Ramos (cell line): Measurements from ENCODE around the gene CYBA.

Source experiments
- in situ Hi-C: fragments of 300-500 bp; cut with MboI; formaldehyde crosslinking; loops from one replicate; pipeline ENCODE4 v1.14.3; 2022; ENCODE audit warnings: low sequenced_read_pairs; ENCODE audit not compliant: unreplicated experiment

Gene CYBA

DNA sequence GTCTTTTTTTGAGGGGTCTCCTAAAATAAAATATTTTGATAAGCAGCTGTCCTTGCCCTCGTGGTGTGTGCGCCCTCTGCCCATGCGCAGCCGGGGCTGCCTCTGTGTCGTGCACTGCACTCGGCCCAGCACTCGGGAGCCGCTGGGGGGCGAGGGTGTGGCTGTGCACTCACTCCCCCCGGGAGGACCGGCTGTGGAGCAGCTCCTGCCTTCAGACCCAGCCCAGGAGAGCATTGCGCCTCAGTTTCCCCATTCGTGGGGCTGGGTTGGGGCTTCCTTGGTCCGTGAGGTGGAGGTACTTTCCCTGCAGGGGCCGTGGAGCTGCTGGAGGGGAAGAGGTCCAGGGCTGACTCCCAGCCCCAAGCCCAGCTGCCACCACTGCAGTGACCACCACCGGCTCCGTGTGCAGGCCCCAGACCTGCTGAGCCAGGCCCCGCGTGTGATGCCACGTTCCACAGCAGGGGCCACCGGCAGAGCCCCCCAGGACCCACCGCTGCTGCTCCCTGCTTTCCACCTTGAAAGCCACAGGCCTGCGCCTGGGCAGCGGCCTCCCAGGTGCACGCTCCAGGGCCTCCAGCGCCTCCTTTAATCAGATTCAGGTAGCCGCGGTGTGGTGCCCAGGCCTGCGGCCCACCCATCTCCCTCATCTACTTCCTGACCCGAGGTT is 18.8 kb downstream of the CYBA start:
- in situ Hi-C loops: no loop called here

DNA sequence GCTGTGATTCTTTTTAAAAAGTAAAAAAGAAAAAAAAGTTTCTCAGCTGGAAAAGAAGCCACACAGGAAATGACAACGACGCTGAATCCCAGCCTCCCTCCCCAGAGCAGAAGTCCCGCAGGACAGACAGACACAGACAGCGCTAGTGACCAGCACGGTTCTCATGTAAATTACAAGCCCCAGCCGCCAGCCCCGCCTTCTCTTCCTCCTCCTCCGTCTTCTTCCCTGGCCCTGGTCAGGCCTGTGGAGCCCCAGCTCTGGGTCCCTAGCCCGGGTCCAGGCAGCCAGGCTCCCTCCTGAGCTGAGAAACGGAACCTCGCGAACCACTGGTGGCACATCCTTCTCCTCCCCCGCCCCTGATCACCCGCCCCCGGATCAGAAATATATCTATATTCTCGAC is 19.5 kb downstream of the CYBA start:
- in situ Hi-C loops: no loop called here

DNA sequence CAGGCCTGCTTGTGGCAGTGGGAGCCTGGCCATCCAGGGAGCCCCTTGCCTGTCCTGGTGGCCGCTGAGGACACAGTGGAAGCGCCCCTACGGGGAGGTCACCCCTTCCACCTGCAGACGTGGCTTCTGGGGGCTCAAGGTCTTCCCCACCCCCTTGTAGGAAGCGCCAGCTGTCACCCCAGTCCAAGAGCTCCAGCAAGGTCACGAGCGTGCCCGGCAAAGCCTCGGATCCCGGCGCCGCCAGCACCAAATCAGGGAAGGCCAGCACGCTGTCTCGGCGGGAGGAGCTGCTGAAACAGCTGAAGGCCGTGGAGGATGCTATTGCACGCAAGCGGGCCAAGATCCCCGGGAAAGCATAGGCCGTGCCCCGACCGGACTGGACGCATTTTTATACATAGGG is 19.9 kb downstream of the CYBA start:
- in situ Hi-C loops: no loop called here

DNA sequence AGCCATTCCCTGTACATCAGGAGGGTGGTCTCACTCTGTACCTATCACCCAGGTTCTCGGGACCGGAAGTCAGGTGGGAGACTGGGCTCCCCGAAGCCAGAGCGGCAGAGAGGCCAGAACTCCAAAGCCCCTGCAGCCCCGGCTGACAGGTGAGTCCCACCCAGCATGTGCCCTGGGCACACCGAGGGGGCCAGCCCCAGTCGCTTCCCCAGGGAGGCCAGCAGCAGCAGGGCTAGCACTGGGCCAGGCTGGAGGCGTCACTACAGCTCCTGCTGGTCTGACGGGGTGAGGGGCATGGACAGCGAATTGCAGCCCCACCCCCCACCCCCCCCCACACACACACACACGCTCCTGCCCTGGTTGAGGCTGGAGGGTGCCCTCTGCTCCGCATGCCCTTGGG is 20.4 kb downstream of the CYBA start:
- in situ Hi-C loops: no loop called here

DNA sequence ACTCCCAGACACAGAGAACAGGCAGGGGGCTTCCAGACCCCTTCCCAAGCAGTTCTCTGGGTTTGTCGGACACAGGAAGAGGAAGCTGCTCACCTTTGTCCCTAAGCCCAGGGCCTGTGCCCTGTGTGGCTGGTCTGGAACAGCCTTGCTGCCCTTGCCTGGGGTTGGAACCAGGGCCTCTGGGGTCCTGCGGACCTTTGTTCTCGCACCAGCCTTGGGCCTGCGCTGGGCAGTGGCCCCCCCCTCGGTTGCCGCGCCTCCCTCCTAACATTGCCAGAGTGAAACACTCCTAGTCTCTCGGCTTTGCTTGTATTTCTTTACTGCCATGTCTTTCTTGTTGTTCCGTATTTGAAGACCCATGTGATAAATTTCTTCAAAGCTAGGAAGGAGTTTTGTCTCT is 21.0 kb downstream of the CYBA start:
- in situ Hi-C loops: no loop called here

DNA sequence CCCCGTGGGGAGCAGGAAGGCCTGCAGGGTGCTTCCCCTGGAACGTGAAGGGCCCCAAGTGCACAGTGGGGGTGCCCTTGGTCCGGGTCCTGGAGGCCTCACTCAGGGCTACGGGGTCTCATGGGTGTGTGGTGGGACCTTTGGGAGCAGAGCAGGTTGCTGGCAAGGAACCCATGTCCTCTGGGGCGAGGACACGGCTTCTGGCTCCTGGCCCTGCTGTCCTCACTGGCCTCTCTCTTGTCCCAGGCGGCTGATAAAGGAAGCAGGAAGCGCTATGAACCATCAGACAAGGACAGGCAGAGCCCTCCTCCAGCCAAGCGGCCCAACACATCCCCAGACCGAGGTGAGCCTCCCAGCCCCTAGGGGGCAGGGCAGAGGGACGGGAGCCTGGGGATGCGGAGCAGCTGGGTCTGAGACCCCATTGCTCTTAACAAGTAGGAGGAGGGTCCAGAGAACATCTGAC is 22.3 kb downstream of the CYBA start:
- in situ Hi-C loops: no loop called here

DNA sequence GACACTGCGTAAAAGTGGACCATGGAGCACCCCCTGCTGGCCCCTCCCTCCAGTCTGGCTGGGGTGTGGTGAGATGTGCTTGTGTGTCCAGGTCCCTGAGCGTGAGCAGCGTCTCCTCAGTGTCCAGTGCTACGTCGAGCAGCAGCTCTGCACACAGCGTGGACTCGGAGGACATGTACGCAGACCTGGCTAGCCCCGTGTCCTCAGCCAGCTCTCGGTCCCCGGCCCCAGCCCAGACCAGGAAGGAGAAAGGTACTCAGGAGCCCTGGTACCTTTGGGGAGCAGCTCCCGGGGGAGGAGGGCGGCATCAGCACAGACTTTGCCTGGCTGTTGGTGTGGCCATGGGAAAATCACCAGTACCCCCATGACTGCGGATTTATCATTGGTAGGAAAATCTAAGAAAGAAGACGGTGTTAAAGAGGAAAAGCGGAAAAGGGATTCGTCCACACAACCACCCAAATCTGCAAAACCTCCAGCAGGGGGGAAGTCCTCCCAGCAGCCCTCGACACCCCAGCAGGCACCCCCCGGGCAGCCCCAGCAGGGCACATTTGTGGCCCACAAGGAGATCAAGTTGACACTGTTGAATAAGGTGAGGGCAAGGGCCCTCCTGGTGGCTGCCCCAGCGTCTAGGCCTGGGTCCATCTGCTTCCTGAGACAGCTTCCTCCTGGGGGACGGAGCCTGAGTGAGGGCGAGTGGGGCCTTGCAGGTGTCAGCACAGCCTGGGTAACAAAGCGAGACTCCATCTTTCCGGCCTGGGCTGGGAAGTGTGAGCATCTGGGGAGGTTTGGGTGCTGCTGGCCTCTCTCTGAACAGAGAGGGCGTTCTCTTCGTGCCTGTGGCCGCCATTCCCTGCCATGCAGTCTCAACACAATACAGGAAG is 23.1 kb downstream of the CYBA start:
- in situ Hi-C loops: no loop called here

DNA sequence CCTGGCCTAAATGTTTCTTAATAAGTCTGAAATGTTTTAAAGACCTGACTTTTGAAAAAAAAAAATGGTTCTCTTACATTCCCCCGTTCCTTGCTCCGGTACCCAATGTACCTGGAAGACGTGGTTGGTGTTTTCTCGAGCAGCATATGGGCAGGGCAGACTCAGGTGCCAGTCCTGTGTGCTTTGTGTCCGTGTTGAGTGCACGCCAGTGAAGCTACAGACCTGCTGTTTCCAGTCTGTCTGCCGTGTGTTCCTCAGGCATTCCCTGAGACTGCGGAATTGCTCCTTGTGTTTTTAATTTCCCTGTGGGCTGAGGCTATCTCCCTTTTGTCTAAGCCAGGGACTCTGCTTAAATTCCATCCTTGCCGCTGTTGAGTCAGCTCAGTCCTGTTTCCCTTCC is 24.2 kb downstream of the CYBA start:
- in situ Hi-C loops: no loop called here

DNA sequence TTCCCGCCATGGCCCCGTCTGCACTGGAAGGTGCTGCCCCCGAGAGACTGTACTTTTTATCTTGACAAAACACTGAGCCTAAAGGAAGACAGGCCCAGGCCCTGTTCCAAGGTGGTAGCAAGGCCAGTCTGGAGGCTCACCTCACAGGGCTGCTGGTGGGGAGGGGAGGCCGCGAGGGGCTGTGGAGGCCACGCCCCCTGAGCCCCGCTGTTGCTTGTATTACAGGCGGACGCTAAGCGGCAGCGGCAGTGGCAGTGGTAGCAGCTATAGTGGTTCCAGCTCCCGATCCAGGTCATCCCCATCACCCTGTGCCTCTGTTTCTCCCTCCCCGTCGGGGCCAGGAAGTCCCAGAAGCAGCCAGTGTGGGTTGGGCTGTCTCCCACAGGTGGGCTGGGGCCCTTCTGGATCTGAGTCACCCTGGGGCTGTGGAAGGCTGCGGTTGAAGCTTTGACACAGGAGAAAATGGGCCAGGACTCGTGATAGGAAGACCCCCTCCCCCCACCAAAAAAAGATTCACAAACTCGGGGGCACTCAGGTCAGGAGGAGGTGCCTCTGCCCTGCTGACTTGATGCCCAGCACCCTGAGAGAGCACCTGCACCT is 25.8 kb downstream of the CYBA start:
- in situ Hi-C loops: no loop called here

DNA sequence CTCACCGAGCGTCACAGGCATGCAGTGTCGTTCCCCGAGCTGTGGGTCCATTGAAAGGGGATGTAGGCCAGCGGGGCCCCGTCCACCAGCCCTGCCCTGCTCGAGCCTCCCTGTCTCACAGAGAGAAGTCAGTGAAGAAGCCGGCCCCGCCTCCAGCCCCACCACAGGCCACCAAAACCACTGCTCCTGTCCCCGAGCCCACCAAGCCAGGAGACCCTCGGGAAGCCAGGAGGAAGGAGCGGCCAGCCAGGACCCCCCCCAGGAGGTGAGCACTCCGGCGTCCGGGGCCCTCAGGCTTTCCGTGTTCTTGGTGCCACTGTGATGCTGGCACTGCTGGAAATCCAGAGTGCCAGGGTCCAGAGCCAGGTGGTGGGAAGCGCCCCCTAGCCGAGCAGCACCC is 26.4 kb downstream of the CYBA start:
- in situ Hi-C loops: no loop called here

DNA sequence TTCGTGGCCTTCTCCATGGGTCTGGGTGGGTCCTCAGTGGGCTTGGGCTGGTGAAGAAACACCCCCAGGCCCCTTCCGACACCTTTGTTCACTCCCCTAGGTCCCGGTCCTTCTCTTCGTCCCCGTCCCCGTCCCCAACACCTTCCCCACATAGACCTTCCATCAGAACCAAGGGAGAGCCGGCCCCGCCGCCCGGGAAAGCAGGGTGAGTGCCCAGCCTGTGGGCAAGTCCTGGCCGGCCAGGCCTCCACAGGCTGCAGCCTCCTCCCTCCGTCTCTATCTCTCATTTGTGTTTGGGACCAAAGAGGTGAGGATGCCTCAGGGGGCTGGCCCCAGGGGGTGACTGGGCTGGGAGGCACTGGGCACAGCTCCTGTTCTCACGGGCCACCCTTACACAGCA is 27.0 kb downstream of the CYBA start:
- in situ Hi-C loops: no loop called here

DNA sequence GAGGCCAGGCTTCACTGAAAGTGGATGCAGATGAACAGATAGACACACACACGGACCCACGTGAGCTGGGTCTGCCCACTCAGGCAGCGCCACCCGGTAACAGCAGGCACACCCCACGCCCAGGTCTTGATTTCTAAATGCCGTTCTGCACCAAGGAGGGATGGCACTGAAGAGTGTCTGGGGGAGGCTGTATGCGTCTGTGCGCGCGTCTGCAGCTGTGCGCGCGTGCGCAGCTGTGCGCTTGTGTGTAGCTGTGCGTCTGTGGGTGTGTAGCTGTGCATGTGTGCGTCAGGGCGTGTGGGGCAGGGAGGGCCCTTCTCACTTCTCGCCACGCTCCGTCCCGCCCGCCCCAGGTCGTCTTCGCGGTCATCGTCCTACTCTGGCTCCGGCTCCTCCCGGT is 28.0 kb downstream of the CYBA start:
- in situ Hi-C loops: no loop called here

DNA sequence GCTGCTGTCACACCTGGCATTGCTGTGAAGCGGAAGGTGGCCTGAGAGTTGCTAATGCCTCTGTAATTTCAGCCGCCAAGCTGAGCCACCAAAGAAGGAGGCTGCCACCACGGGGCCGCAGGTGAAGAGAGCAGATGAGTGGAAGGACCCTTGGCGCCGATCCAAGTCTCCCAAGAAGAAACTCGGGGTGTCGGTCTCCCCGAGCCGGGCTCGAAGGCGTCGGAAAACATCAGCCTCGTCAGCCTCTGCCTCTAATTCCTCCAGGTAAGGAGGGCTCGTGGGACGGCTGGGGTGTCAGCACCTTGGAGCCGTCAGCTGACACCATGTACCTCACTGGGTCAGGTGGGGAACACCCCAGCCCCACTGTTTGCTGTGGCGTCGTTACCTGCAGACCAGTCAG is 28.7 kb downstream of the CYBA start:
- in situ Hi-C loops: no loop called here

DNA sequence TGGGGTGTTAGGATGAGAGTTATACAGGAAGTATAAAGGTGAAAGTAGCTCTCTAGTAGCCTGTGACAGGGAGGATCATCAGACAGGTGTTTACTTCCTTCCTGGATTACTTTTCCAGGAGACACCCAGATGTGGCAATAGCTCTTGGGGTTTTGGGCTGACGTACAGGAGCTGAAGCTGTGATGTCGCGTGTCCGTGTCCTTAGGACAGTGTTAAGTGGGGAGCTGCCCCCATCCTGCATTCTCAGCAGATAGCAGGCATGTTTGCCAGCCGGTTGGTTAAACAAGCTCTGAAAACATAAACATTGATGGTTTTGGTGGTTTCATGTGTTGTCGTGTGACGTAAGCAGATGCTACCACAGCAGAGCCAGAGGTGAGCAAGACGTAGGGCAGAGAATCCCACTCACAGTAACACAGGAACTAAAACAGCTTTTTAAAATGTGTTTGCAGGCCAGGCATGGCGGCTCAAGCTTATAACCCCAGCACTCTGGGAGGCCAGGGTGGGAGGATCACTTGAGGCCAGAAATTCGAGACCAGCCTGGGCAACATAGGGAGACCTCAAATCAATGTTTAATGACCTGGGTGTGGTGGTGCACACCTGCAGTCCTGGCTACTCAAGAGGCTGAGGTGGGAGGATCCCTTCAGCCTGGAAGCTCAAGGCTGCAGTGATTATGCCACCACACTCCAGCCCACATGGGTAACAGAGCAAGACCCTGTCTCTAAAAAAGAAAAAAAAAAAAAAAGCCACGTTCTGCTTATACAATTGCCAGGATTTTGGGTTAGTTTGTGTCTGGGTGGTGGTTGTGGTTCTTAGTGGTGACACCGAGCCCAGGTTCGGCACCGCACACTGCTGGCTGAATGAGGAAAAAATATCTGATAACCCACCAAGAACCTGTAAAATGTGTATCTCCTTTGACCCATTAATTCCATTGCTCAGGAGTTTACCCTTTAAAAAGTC is 30.7 kb downstream of the CYBA start:
- in situ Hi-C loops: no loop called here

DNA sequence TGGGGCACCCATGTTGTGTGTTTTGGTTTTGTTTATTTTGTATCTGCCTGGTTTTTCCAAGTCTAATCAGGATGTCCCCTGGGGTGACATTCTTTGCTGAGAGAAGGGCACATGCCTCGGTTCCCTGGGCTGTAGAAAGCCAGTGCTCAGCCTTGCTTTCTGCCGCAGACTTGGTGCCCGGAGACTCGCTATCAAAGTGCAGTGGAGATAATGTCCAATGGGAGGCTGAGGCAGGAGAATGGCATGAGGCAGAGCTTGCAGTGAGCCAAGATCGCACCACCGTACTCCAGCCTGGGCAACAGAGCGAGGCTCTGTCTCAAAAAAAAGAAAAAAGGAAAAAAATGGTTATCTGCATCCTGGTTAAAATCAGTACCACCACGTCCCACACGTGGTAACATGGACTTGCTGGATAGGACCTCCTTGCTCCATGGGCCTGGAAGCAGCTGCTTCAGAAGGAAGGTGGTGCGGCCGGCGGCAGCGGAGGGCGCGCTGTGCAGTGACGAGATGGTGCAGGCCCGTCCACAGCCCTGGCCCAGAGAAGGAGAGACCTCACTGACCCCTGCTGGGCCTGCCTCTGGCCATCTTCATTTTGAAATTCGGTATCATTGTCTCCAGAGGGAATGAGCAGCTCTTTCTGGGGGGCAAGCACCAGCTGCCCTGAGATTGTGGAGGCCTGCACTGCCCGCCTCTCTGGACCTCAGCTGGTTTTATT is 31.7 kb downstream of the CYBA start:
- in situ Hi-C loops: no loop called here

DNA sequence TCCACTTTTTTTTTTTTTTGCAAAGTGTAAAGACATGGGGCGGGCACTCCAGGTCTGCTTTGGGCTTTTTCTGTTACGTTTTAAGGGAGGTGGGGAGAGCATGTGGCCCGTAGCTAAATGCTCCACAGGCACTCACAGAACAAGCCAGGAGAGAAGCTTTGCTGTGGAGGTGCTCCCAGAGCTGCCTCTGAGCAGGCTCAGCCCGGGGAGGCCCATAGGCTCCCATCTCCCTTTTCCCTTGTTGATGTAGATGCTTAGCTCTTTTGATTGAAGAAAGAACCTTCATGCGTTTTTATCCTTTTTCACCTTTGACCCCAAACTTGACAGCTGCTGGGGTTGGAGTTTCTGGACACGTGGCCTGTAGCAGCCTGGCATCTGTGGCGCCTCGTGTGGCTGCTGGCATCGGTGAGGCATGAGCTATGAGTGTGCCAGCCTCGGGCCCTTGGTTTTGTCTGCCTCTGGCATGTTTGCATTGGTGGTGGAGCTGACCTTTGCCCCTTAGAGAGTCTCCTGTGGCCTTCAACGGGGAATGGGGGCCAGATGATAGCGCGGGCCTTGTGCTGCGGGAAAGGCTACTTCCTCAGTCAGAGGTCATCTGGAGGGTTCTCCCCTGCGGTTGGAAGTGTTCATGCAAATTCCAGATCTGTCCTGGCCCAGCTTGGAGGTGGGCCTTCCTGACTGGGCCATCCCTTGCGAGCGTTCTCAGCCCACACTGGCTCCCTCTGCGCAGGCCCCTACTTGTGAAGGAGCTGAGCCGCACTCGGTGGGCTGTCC is 32.5 kb downstream of the CYBA start:
- in situ Hi-C loops: no loop called here

DNA sequence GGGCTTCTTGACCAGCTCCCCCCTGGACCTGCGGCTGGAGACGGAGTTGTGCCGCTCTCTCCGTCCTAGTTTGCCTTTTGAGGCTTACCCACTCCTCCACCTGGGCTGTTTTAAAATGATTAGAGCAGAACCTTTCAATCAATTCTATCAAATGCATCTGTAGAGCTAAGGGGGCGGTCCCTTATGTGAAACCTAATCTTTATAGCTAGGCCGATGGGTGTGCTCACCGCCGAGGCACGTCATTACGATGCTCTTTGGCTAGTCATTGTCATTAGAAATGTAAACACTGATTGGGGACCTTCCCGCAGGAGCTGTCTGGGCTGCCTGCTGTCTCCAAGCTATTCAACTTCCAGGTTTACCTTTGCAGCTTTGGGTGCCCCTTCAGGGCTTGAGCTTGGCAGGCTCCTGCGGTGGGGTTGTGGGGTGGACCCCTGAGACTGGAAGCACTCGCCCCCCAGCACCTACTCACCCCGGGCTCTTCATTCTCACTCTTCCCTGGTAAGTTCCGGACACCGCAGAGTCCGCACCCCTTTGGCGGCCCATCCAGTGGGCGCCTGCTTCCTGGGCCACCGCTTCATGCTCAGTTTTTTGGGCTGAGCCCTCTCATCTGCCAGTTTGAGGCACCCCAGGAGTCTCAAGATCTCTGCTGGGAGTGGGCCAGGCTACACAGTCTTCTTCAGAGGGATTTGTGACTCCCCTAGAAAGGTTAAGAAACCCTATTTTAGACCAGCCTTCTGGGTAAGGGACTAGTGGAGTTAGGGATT is 33.4 kb downstream of the CYBA start:
- in situ Hi-C loops: no loop called here

DNA sequence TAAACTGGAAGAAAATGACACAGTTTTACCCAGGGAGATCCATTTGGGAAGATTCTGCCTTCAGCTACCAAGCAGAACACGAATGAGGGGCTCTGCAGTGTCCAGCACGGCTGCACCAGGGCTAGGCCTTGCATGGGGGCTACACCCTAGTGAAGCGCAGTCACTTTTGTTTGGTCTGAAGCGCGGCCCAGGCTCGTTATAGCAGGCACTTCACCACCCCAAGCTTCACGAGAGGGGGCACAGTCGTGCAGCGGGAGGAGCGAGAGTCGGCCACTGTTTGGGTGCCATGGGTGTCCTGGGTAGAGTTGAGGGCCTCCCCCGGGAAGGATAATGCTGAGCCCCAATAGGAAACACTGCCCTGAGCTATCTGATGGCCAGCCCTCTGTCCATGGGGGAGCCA is 34.1 kb downstream of the CYBA start:
- in situ Hi-C loops: no loop called here
